8988T (cell line): ENCODE data around the gene LHFPL4.
"Not testable (repeated sequence)": the region's sequence is repeated elsewhere in the genome, so short reads cannot be mapped to it uniquely, and the experiment has no call there.

ENCODE experiments used
- DNase-seq: peaks from one replicate; pipeline ENCODE4 v3.0.0; 2011

LHFPL4 gene

GRCh38 chr3:9553021-9553947 lies at the start of gene LHFPL4:
Gene LHFPL4, minus strand, starts transcription at chr3:9553822. Its CDS starts 1,143 bp downstream, at chr3:9552679.
- no peak for DNase-seq

DNA sequence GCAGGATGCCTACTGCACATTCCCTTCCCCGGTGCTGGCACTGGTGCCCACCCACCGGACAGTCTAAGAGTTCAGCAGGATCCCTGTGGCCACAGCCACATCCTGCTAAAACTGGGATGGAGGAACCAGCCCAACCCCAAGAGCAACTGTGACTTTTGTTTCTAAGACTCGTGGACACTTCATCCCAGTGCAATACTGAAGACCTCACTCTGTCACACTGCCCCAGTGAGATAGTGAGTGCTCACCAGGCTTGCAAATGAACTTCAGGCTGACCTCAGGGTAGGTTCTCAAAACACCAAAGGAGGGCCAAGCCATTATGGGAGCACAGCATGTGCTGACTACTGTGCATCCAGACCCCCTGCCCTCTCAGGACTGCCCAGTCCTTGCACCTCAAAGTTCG lies 49.0 kb upstream of the LHFPL4 start:
- DNase-seq, result no peak

GRCh38 chr3:9601006-9601581 lies 47.5 kb upstream of the LHFPL4 start:
- not testable (repeated sequence) for DNase-seq

DNA sequence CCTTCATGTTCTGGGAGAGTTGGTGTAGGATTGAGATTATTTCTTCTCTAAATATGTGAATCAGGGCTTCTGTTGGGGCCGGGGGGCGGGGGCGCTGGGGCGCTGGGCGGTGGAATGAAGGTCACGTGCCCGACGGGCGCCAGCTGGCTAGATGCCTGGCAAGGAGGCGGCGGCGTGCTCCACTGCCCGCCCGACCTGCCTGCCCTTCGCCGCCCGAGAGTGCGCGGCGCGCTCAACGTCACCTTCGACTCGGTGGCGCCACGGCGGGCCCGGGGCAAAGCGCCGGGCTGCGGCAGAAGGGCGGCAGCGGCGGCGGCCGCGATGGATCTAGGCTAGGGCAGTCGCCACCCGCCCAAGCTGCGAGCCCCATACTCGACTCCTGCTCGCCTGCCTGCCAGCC lies 47.0 kb upstream of the LHFPL4 start:
- DNase-seq, result peak; percentile 47

- no peak for DNase-seq
These were observed 45.3 kb upstream of the LHFPL4 start for GRCh38 chr3:9598783-9599387.

- no peak for DNase-seq
These were observed 42.3 kb upstream of the LHFPL4 start for GRCh38 chr3:9595877-9596276.

DNA sequence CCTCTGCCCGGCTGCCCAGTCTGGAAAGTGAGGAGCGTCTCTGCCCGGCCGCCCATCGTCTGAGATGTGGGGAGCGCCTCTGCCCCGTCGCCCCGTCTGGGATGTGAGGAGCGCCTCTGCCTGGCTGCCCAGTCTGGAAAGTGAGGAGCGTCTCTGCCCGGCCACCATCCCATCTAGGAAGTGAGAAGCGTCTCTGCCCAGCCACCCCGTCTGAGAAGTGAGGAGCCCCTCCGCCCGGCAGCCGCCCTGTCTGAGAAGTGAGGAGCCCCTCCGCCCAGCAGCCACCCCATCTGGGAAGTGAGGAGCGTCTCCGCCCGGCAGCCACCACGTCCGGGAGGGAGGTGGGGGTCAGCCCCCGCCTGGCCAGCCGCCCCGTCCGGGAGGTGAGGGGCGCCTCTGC lies 38.2 kb upstream of the LHFPL4 start:
- not testable (repeated sequence) for DNase-seq

- DNase-seq, result no peak
These were observed 36.7 kb upstream of the LHFPL4 start for GRCh38 chr3:9590282-9590791.

- DNase-seq, result no peak
These were observed 30.2 kb upstream of the LHFPL4 start for GRCh38 chr3:9583792-9584191.

DNA sequence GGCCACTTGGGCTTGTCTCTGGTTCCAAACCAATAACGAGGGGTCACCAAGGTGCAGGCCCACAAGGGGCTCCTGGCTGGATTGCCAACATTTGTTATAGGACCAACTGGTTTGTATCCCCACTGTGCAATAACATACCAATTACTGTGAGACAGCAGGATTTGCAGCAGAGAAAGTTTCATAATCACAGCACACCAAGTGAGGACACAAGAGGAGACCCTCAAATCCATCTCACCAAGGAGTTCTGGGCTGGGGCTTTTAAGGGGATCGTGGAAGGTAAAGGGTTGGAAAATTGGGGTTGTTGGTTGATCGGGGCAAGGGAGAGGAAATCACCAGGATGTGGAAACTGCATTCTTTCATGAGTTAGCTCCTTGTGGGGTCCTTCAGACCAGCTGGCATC lies 29.7 kb upstream of the LHFPL4 start:
- no peak for DNase-seq

- DNase-seq, result no peak
These were observed 28.7 kb upstream of the LHFPL4 start for GRCh38 chr3:9582332-9582731.

- no peak for DNase-seq
These were observed 28.1 kb upstream of the LHFPL4 start for GRCh38 chr3:9581742-9582141.

- no peak for DNase-seq
These were observed 15.4 kb upstream of the LHFPL4 start for GRCh38 chr3:9569054-9569453.

DNA sequence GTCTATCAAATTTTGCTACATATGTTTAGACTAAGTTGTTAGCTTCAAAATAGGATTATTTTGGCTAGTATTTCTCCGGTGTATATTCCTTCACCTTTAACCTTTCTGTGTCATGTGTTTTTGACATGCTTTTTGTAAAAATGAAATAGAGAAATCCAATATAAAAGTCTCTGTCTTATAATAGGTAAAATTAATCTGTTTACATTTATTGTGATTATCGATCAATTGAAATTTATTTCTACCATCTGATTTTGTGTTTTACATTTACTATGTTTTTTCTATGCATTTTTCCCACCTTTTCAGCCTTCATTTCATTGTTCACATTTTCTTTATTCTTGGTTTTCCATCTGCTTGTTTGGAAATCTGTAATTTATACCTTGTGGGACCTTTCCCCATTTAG lies 11.7 kb upstream of the LHFPL4 start:
- no peak for DNase-seq

DNA sequence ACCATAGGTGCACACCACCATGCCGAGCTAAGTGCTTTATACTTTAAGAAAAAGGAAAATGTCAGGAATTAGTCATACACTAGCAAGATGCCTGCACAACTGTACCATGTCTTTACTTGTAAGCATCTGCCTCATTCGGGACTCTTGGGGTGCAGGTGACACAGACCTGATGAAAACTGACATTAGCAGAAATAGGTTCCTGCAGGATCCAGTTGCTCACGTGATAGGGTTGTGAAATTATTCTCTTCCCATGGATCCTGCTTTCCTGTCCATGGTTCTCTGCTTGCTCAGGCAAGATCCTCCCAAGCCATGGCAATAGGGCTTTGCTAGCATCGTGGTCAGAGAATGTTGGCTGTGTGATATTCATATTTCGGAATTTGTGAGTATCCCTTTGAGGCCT lies 10.2 kb upstream of the LHFPL4 start:
- DNase-seq, result no peak

DNA sequence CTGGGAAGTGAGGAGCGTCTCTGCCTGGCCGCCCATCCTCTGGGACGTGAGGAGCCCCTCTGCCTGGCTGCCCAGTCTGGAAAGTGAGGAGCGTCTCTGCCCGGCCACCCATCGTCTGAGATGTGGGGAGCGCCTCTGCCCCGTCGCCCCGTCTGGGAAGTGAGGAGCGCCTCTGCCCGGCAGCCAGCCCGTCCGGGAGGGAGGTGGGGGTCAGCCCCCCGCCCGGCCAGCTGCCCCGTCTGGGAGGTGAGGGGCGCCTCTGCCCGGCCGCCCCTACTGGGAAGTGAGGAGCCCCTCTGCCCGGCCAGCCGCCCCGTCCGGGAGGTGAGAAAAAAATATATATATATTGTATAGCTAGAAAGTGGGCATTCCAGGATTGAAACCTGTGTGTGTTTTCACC lies 6.4 kb upstream of the LHFPL4 start:
- DNase-seq, result not testable (repeated sequence)

- peak; percentile 58 for DNase-seq
These were observed 409 bp upstream of the LHFPL4 start for GRCh38 chr3:9553948-9554513.

GRCh38 chr3:9552252-9552999 lies 1.2 kb downstream of the LHFPL4 start:
- DNase-seq, result peak; percentile 60

- DNase-seq, result no peak
These were observed 2.6 kb downstream of the LHFPL4 start for GRCh38 chr3:9550999-9551398.

- no peak for DNase-seq
These were observed 4.0 kb downstream of the LHFPL4 start for GRCh38 chr3:9549600-9549999.

GRCh38 chr3:9548991-9549390 lies 4.6 kb downstream of the LHFPL4 start:
- no peak for DNase-seq

DNA sequence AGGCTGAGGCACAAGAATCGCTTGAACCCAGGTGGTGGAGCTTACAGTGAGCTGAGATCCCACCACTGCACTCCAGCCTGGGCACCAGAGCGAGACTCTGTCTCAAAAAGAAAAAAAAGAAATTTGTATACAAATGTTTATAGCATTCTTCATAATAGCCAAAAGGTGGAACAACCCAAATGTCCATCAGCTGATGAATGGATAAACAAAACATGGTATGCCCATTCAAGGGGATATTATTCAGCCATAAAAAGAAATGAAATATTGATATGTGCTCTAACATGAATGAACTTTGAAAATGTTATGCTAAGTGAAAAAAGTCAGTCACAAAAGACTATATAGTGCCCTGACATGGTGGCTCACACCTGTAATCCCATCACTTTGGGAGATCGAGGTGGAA lies 11.4 kb downstream of the LHFPL4 start:
- no peak for DNase-seq

GRCh38 chr3:9536212-9536611 lies 17.4 kb downstream of the LHFPL4 start:
- no peak for DNase-seq
